GM06990 (cell line): Measurements from ENCODE around the gene IARS1.

Experiments
- DNase-seq: peaks from one replicate; pipeline ENCODE4 v3.0.0-alpha.2; 2011; ENCODE audit not compliant: insufficient read length; ENCODE audit errors: extremely low read depth
- H3K27me3 ChIP-seq: replicated peaks from 2 replicates; pipeline ENCODE4 v1.6.0; 2011; ENCODE audit warnings: low read length; ENCODE audit not compliant: control insufficient read depth, insufficient read depth
- H3K36me3 ChIP-seq: 2 replicates; pipeline ENCODE4 v1.5.1; 2011; ENCODE audit warnings: low read length; ENCODE audit not compliant: control insufficient read depth, insufficient read depth
- H3K4me3 ChIP-seq: replicated peaks from 2 replicates; pipeline ENCODE4 v1.5.1; 2011; ENCODE audit warnings: low read depth, mild to moderate bottlenecking, control low read depth, low read length
- TF ChIP-seq, protein P1 (sequence below): IDR thresholded peaks from 2 replicates; pipeline ENCODE4 v1.5.1; 2011; ENCODE audit warnings: low read length, control low read depth, mild to moderate bottlenecking, inconsistent platforms; ENCODE audit not compliant: insufficient read depth, poor library complexity, severe bottlenecking

Gene IARS1

DNA sequence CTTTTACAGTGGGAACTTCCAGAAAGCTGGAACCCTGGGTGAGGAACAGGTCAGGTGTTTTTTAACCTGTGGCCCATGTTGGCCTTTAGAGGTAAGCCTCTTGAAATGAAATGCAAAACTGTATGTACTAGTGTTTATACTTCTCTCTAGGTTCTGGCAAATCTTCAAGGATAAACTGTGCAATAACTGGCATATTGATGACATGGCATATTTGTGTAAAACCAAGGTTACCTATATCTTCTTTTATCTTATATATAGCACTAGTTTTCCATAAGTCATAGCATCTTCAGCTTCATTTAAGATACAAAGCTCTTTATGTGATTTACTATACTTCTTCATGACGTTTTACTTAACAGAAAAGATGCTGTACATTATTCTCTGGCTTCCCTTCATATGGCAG lies 7.4 kb upstream of the IARS1 start:
- no peak for DNase-seq
- no peak overlapping the region for H3K4me3 ChIP-seq
- H3K36me3 ChIP-seq: peaks cover 10% of the 10 kb centered on the region
- TF ChIP-seq, protein P1, sequence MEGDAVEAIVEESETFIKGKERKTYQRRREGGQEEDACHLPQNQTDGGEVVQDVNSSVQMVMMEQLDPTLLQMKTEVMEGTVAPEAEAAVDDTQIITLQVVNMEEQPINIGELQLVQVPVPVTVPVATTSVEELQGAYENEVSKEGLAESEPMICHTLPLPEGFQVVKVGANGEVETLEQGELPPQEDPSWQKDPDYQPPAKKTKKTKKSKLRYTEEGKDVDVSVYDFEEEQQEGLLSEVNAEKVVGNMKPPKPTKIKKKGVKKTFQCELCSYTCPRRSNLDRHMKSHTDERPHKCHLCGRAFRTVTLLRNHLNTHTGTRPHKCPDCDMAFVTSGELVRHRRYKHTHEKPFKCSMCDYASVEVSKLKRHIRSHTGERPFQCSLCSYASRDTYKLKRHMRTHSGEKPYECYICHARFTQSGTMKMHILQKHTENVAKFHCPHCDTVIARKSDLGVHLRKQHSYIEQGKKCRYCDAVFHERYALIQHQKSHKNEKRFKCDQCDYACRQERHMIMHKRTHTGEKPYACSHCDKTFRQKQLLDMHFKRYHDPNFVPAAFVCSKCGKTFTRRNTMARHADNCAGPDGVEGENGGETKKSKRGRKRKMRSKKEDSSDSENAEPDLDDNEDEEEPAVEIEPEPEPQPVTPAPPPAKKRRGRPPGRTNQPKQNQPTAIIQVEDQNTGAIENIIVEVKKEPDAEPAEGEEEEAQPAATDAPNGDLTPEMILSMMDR: no peak
- no peaks in the 10 kb centered on the region for H3K27me3 ChIP-seq

DNA sequence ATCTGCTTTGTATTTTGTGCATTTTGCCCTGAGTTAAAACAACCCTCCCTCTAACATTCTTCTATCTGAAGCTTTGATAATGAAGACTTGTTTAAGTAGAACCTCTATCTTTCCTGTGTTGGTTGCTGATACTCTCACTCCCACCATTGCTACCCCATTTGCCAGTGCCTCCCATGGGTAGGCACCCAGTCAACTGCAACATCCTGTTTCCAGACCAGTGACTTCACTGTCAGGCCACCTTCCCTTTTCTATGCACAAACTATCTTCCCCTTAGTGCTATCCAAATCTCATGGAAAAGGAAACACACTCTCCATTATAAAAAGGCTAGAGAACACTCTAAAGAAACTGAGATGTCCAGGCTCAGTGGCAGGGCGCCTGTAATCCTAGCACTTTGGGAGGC lies 5.6 kb upstream of the IARS1 start:
- Histone ChIP-seq H3K4me3 (no peak overlapping the region), H3K36me3 (peaks cover 9% of the 10 kb centered on the region), H3K27me3 (no peaks in the 10 kb centered on the region)
- DNase-seq: no peak
- TF ChIP-seq, protein P1: no peak

GRCh38 chr9:92298036-92298435 lies 4.5 kb upstream of the IARS1 start:
- Histone ChIP-seq H3K27me3 (no peaks in the 10 kb centered on the region), H3K36me3 (peaks cover 8% of the 10 kb centered on the region), H3K4me3 (no peak overlapping the region)
- TF ChIP-seq, protein P1: no peak
- DNase-seq: no peak

GRCh38 chr9:92297611-92298010 lies 4.1 kb upstream of the IARS1 start:
- DNase-seq: no peak
- H3K27me3 ChIP-seq: no peaks in the 10 kb centered on the region
- H3K36me3 ChIP-seq: peaks cover 8% of the 10 kb centered on the region
- H3K4me3 ChIP-seq: no peak overlapping the region
- TF ChIP-seq, protein P1: no peak

DNA sequence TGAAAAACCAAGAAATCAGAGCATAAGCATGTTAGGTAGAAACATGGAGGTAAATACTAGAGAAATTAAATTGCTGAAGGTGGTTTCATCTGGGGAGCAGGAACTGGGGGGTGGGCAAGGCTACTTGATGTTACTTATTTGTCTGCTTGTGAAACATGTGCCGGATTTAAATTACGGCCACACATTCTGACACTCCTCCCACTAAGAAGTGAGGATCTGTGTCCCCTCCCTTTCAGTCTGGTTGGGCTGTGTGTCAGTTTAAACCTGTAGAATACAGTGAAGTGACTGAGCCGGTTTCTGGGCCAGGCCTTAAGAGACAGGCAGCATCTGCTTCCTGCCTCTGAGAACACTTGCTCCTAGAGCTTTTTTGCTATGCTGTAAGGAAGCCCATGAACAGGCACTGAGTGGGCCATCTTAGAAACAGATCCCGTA lies 2.3 kb upstream of the IARS1 start:
- H3K36me3 ChIP-seq: peaks cover 6% of the 10 kb centered on the region
- H3K4me3 ChIP-seq: no peak overlapping the region
- no peak for DNase-seq
- TF ChIP-seq, protein P1: no peak
- no peaks in the 10 kb centered on the region for H3K27me3 ChIP-seq

GRCh38 chr9:92295240-92295790 lies 1.8 kb upstream of the IARS1 start:
- no peaks in the 10 kb centered on the region for H3K27me3 ChIP-seq
- TF ChIP-seq, protein P1: no peak
- H3K4me3 ChIP-seq: no peak overlapping the region
- H3K36me3 ChIP-seq: peaks cover 6% of the 10 kb centered on the region
- no peak for DNase-seq
